H1 (cell line): ENCODE measurements around the gene SETX. TPM values are rescaled to one million over a fixed set of nuclear protein-coding genes. Genes with fewer than 3 reads are reported as not detected.
A peak's percentile ranks its signal among the peaks of the same experiment; 100 is the strongest.

Source experiments
- CTCF ChIA-PET: fragments of 300-600 bp; sonication (Branson Sonifier 250); formaldehyde crosslinking; loops from one replicate; lab custom pipeline; 2021; ENCODE audit not compliant: partially characterized antibody; lab: Charles Lee
- POLR2A ChIA-PET: fragments of 300-600 bp; sonication (Branson Sonifier 250); formaldehyde crosslinking; loops from one replicate; lab custom pipeline; 2021; ENCODE audit warnings: inconsistent platforms; ENCODE audit not compliant: partially characterized antibody; lab: Charles Lee
- DNase-seq, 2 experiments: peaks; one replicate each; pipeline versions ENCODE4 v3.0.0 to v3.0.0-alpha.2; 2010 to 2022; ENCODE audit warnings: low spot score in 2 of 2, low read depth in 1 of 2, mixed read lengths in 1 of 2
- FAIRE-seq: peaks from 2 replicates; lab custom pipeline; 2011; peaks lifted over from hg19 to GRCh38; lab: Jason Lieb, UNC
- H2AFZ ChIP-seq: 2 replicates; pipeline ENCODE4 v1.8.1; 2012; ENCODE audit warnings: low read length, inconsistent platforms
- H2AK5ac ChIP-seq: 2 replicates; pipeline ENCODE4 v1.6.1; 2013; ENCODE audit warnings: low read depth, low read length
- H2BK120ac ChIP-seq: replicated peaks from 2 replicates; pipeline ENCODE3; 2013; ENCODE audit warnings: low read depth, low read length, inconsistent platforms
- H2BK12ac ChIP-seq: 2 replicates; pipeline ENCODE4 v1.6.1; 2013; ENCODE audit warnings: low read depth, low read length
- H2BK15ac ChIP-seq: 2 replicates; pipeline ENCODE4 v1.6.1; 2013; ENCODE audit warnings: low read length
- H2BK20ac ChIP-seq: 2 replicates; pipeline ENCODE4 v1.6.1; 2013; ENCODE audit warnings: low read length
- H2BK5ac ChIP-seq: 2 replicates; pipeline ENCODE4 v1.6.1; 2013; ENCODE audit warnings: low read depth, low read length
- H3K14ac ChIP-seq: 2 replicates; pipeline ENCODE4 v1.6.1; 2013; ENCODE audit warnings: inconsistent platforms; ENCODE audit not compliant: insufficient read length
- H3K18ac ChIP-seq: 2 replicates; pipeline ENCODE4 v1.6.1; 2013; ENCODE audit warnings: low read length; ENCODE audit errors: extremely low read depth
- H3K23ac ChIP-seq: 2 replicates; pipeline ENCODE4 v1.6.1; 2013; ENCODE audit warnings: inconsistent platforms; ENCODE audit not compliant: insufficient read length
- H3K23me2 ChIP-seq: 2 replicates; pipeline ENCODE4 v1.6.1; 2013; ENCODE audit warnings: low read depth, low read length
- H3K27ac ChIP-seq: 2 replicates; pipeline ENCODE4 v1.6.1; 2011; ENCODE audit warnings: low read depth, low read length, inconsistent platforms
- H3K27me3 ChIP-seq, 4 experiments: replicated peaks in 1 of 4; 1 replicate in 1 of 4; 2 replicates in 3 of 4; pipeline versions ENCODE4 v1.6.1 to v1.8.1; 2011 to 2013; ENCODE audit warnings: low read length in 3 of 4, mild to moderate bottlenecking in 3 of 4, inconsistent platforms in 2 of 4, mixed read lengths in 2 of 4, moderate library complexity in 1 of 4; ENCODE audit not compliant: control insufficient read depth in 3 of 4, insufficient read depth in 3 of 4; ENCODE audit errors: extremely low read depth in 1 of 4
- H3K36me3 ChIP-seq, 4 experiments: 2 replicates each; pipeline versions ENCODE4 v1.6.1 to v1.8.1; 2011 to 2013; ENCODE audit warnings: mild to moderate bottlenecking in 4 of 4, low read length in 3 of 4, moderate library complexity in 2 of 4, control low read depth in 1 of 4, inconsistent platforms in 1 of 4; ENCODE audit not compliant: insufficient read depth in 4 of 4, control insufficient read depth in 2 of 4
- H3K4ac ChIP-seq: replicated peaks from 2 replicates; pipeline ENCODE3; 2013; ENCODE audit warnings: low read length, low read depth, mixed read lengths, inconsistent platforms; ENCODE audit not compliant: insufficient read length
- H3K4me1 ChIP-seq, 4 experiments: replicated peaks in 1 of 4; 1 replicate in 1 of 4; 2 replicates in 3 of 4; pipeline versions ENCODE4 v1.6.1 to v1.8.1; 2011 to 2013; ENCODE audit warnings: low read length in 3 of 4, inconsistent platforms in 2 of 4, mixed read lengths in 1 of 4; ENCODE audit not compliant: insufficient read depth in 4 of 4, control insufficient read depth in 3 of 4
- H3K4me2 ChIP-seq, 2 experiments: 2 replicates each; pipeline versions ENCODE4 v1.6.1 to v1.8.1; 2011 to 2013; ENCODE audit warnings: low read depth in 2 of 2, low read length in 2 of 2, control low read depth in 1 of 2, inconsistent platforms in 1 of 2, mild to moderate bottlenecking in 1 of 2; ENCODE audit not compliant: insufficient read depth in 1 of 2
- H3K4me3 ChIP-seq, 4 experiments: fragments of 200-600, 300-600 bp in 1 of 4; sonication (generic), shearing (Covaris generic), sonication (Bioruptor Twin) in 1 of 4; 2 replicates each; pipeline versions ENCODE4 v1.5.1 to v1.8.1; 2011 to 2016; ENCODE audit warnings: low read length in 4 of 4, low read depth in 3 of 4, control low read depth in 2 of 4, inconsistent platforms in 2 of 4, mild to moderate bottlenecking in 2 of 4, mixed read lengths in 1 of 4, moderate library complexity in 1 of 4; ENCODE audit not compliant: insufficient read depth in 2 of 4; ENCODE audit errors: extremely low read depth in 1 of 4
- H3K56ac ChIP-seq: replicated peaks from 2 replicates; pipeline ENCODE3; 2013; ENCODE audit warnings: low read depth, mild to moderate bottlenecking, mixed read lengths, low read length, inconsistent platforms; ENCODE audit not compliant: insufficient read length
- H3K79me1 ChIP-seq: 2 replicates; pipeline ENCODE4 v1.6.1; 2013; ENCODE audit warnings: low read depth, low read length, control low read depth
- H3K79me2 ChIP-seq, 2 experiments: 2 replicates each; pipeline versions ENCODE4 v1.6.1 to v1.8.1; 2012 to 2013; ENCODE audit warnings: low read length in 2 of 2, mild to moderate bottlenecking in 2 of 2, inconsistent platforms in 1 of 2; ENCODE audit not compliant: insufficient read depth in 2 of 2, control insufficient read depth in 1 of 2
- H3K9ac ChIP-seq, 4 experiments: replicated peaks in 1 of 4; 1 replicate in 1 of 4; 2 replicates in 3 of 4; pipeline versions ENCODE4 v1.6.1 to v1.8.1; 2011 to 2013; ENCODE audit warnings: low read depth in 3 of 4, low read length in 3 of 4, control low read depth in 2 of 4, mild to moderate bottlenecking in 2 of 4, moderate library complexity in 2 of 4, inconsistent platforms in 1 of 4; ENCODE audit errors: extremely low read depth in 1 of 4
- H3K9me3 ChIP-seq, 2 experiments: 2 replicates each; pipeline versions ENCODE4 v1.6.1 to v1.8.1; 2012 to 2013; ENCODE audit warnings: mild to moderate bottlenecking in 2 of 2, moderate library complexity in 2 of 2, control low read depth in 1 of 2, inconsistent platforms in 1 of 2, low read depth in 1 of 2, low read length in 1 of 2, mixed read lengths in 1 of 2; ENCODE audit not compliant: insufficient read depth in 2 of 2
- H4K20me1 ChIP-seq, 2 experiments: replicated peaks in 1 of 2; 2 replicates each; pipeline versions ENCODE3 to v1.8.1; 2011 to 2013; ENCODE audit warnings: inconsistent platforms in 2 of 2, low read length in 2 of 2, mild to moderate bottlenecking in 1 of 2; ENCODE audit not compliant: insufficient read depth in 2 of 2, control insufficient read depth in 1 of 2
- H4K5ac ChIP-seq: 2 replicates; pipeline ENCODE4 v1.6.1; 2013; ENCODE audit warnings: low read length, low read depth, mixed read lengths, inconsistent platforms; ENCODE audit not compliant: insufficient read length
- H4K8ac ChIP-seq: 2 replicates; pipeline ENCODE4 v1.8.0; 2013; ENCODE audit warnings: mild to moderate bottlenecking, moderate library complexity, low read length, inconsistent platforms; ENCODE audit not compliant: insufficient read depth; ENCODE audit errors: extremely low read depth
- H4K91ac ChIP-seq: replicated peaks from 2 replicates; pipeline ENCODE3; 2013; ENCODE audit warnings: low read length, mixed read lengths, inconsistent platforms; ENCODE audit not compliant: insufficient read length
- CHD2 ChIP-seq: IDR thresholded peaks from 2 replicates; pipeline ENCODE4 v1.6.1; 2012; ENCODE audit warnings: low read length, improper control_type of control experiment
- EGR1 ChIP-seq: IDR thresholded peaks from 2 replicates; pipeline ENCODE4 v1.6.1; 2011; ENCODE audit warnings: low read depth, low read length, borderline replicate concordance
- EZH2 ChIP-seq: fragments of 200-600 bp; sonication (generic); IDR thresholded peaks from 2 replicates; pipeline ENCODE4 v1.7.1; 2012; ENCODE audit warnings: low read depth, mild to moderate bottlenecking, moderate library complexity, low read length, inconsistent platforms; ENCODE audit not compliant: severe bottlenecking
- GTF2F1 ChIP-seq: IDR thresholded peaks from 2 replicates; pipeline ENCODE4 v1.6.1; 2012; ENCODE audit warnings: low read depth, low read length, improper control_type of control experiment, borderline replicate concordance
- POLR2A ChIP-seq, 2 experiments: IDR thresholded peaks; 1 replicate in 1 of 2; 2 replicates in 1 of 2; pipeline ENCODE4 v1.6.1; 2011; ENCODE audit warnings: low read depth in 2 of 2, low read length in 2 of 2, mild to moderate bottlenecking in 2 of 2; ENCODE audit errors: control extremely low read depth in 1 of 2
- TAF7 ChIP-seq: optimal IDR thresholded peaks from 2 replicates; pipeline ENCODE3; 2011; ENCODE audit warnings: low read depth, mild to moderate bottlenecking, inconsistent platforms, low read length, moderate library complexity, borderline replicate concordance
- whole genome bisulfite sequencing, 2 experiments: shearing (Covaris generic) in 1 of 2; methylation state at CpG; one replicate each; pipeline versions ENCODE4 v1.1.6 to v1.1.7; 2013 to 2015; ENCODE audit warnings: low lambda C conversion rate in 2 of 2, mixed read lengths in 2 of 2, inconsistent platforms in 1 of 2, low coverage in 1 of 2, missing lambda C conversion rate in 1 of 2; ENCODE audit not compliant: insufficient replicate concordance in 2 of 2, insufficient coverage in 1 of 2, insufficient read length in 1 of 2; ENCODE audit errors: extremely low coverage in 1 of 2, missing lambda C conversion rate in 1 of 2; 5-methylcytosine and 5-hydroxymethylcytosine counted together
- polyA plus RNA-seq, 7 experiments: library from polyadenylated mRNA; depleted of rRNA in 3 of 7; stranded (reverse) in 5 of 7; unstranded in 2 of 7; fragments of >200 nt in 5 of 7; fragments of 200-250 nt in 2 of 7; gene quantifications; 1 replicate in 5 of 7; 2 replicates in 1 of 7; 4 replicates in 1 of 7; pipeline versions ENCODE4 v1.2.1 to v1.2.3, GENCODE V29; 2011 to 2013; ENCODE audit warnings: missing spikeins in 2 of 7, mixed read lengths in 2 of 7
- total RNA-seq: library from RNA; stranded (reverse); fragmentation: NEBNext Ultra II Directional; extraction: Animal tissue kit (Norgen Biotek cat#: 25700); gene quantifications from 2 replicates; pipeline ENCODE4 v1.2.1, GENCODE V29; 2021
- TF ChIP-seq, protein P1 (sequence below): IDR thresholded peaks from 2 replicates; pipeline ENCODE4 v1.6.1; 2012; ENCODE audit warnings: inconsistent platforms

The SETX gene
- total and polyA plus RNA-seq, 2 of the 8 experiments (the other 6 are each of a cell fraction or from before 2014, with no cell fraction given) = 15.1 to 37.9 TPM

DNA sequence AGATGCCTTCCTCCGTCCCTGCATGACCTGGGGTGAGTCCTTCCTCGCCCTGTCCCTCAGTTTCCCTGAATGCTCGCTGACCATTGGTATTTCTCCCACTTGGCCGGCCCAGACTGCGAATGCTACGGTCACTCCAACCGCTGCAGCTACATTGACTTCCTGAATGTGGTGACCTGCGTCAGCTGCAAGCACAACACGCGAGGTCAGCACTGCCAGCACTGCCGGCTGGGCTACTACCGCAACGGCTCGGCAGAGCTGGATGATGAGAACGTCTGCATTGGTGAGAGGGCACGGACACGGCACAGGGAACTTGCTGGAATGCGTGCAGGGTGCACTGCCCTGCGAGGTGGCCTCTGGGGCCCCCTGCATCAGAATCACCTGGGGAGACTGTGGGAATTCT lies 115.8 kb downstream of the SETX start:
- H3K79me1 ChIP-seq = no peaks in the 10 kb centered on the region
- no peak overlapping the region for H2BK15ac ChIP-seq
- H4K5ac ChIP-seq = no peak overlapping the region
- no peaks in the 10 kb centered on the region for H3K36me3 ChIP-seq
- 0 out of 2 replicates have a peak overlapping the region, but pooled peaks have one; percentile 17 for H2BK12ac ChIP-seq
- H3K23me2 ChIP-seq = peaks cover 14% of the 10 kb centered on the region; the same call in 1 of the 2 replicates
- no peak for FAIRE-seq
- peak overlapping the region; percentile 57 for H4K91ac ChIP-seq
- no peak overlapping the region for H3K14ac ChIP-seq
- H3K4me2 ChIP-seq = no peak overlapping the region
- no peak overlapping the region for H2BK5ac ChIP-seq
- no peak overlapping the region for H3K9ac ChIP-seq
- TF ChIP-seq, protein P1, sequence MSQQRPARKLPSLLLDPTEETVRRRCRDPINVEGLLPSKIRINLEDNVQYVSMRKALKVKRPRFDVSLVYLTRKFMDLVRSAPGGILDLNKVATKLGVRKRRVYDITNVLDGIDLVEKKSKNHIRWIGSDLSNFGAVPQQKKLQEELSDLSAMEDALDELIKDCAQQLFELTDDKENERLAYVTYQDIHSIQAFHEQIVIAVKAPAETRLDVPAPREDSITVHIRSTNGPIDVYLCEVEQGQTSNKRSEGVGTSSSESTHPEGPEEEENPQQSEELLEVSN = no peak
- TF ChIP-seq GTF2F1 (no peak), CHD2 (no peak), TAF7 (no peak), EGR1 (no peak), POLR2A (IDR thresholded peaks at IDR 0.05; ENCODE audit: control extremely low read depth in 1 of 2, low read depth in 2 of 2, low read length in 2 of 2) (no peak), EZH2 (no peak)
- H3K18ac ChIP-seq = no peak overlapping the region
- H2BK120ac ChIP-seq = no peak overlapping the region
- H4K8ac ChIP-seq = no peak overlapping the region
- no peak overlapping the region for H3K23ac ChIP-seq
- H3K79me2 ChIP-seq = no peaks in the 10 kb centered on the region
- DNase-seq = no peak
- 86% methylated on average over 19 of the region's 19 CpGs; no CpG with 5 or more reads in 1 of the 2 experiments for WGBS, 2 experiments
- no peak overlapping the region for H2BK20ac ChIP-seq
- H2AFZ ChIP-seq = no peak overlapping the region
- H4K20me1 ChIP-seq = peaks cover 2% of the 10 kb centered on the region in 2 experiments
- no peak overlapping the region; the same call in 1 of the 2 replicates for H2AK5ac ChIP-seq
- no peaks in the 10 kb centered on the region for H3K9me3 ChIP-seq
- no peak overlapping the region for H3K27ac ChIP-seq
- peaks cover 0 to 19% (median 15%) of the 10 kb centered on the region in 4 experiments; a peak in 6 of 7 replicates for H3K27me3 ChIP-seq
- POLR2A ChIA-PET = no interaction called here
- CTCF ChIA-PET = interaction anchor here (0.6 to 16.9 kb wide), 16 partner anchors 9 to 600 kb away, joined by 3 to 370 read pairs (median 4); partner anchors contain the start of gene NTNG2
- H3K56ac ChIP-seq = no peak overlapping the region
- peaks cover 2 to 20% (median 16%) of the 10 kb centered on the region in 4 experiments for H3K4me1 ChIP-seq
- H3K4ac ChIP-seq = no peak overlapping the region
- no peak overlapping the region for H3K4me3 ChIP-seq
